Measurements from ENCODE around the gene MRPL32. TPM values are rescaled to one million over a fixed set of nuclear protein-coding genes. Genes with fewer than 3 reads are reported as not detected.
"Not testable (repeated sequence)": the region's sequence is repeated elsewhere in the genome, so short reads cannot be mapped to it uniquely, and the experiment has no call there.

MRPL32 gene
- total RNA-seq (2021; ENCODE audit: unreplicated experiment) (52.8 TPM), Bru-seq, nascent RNA (percentile 86 among the genes with signal in this experiment), BruChase-seq, experiment 1, labeled RNA remaining after a 2-hour chase (percentile 85 among the genes with signal in this experiment), BruChase-seq, experiment 2, labeled RNA remaining after a 6-hour chase (percentile 91 among the genes with signal in this experiment)
- polyA plus RNA-seq (2012; ENCODE audit: insufficient read length): 30.0 TPM
- long read RNA-seq, transcript MRPL32-201 (3 exons, 1,035 nt): major isoform, 41 of 68 reads
- long read RNA-seq, partial matches to known transcripts: 26 of 68 reads
- long read RNA-seq, other reads (novel, unspliced or antisense): 0 of 68 reads

- in situ Hi-C loops (cut with HindIII; ENCODE audit: low pct_unique_long_range_greater_than_20kb, low sequenced_read_pairs): no loop called here
- TF ChIP-seq POLR2AphosphoS5 (IDR thresholded peaks at IDR 0.05; ENCODE audit: low read depth, low read length) (peak; percentile 89), SIN3A (IDR thresholded peaks at IDR 0.05; ENCODE audit: borderline replicate concordance, insufficient read depth, low read depth, low read length) (peak; percentile 81; the same call in 1 of the 2 replicates), TCF7L2 (IDR thresholded peaks at IDR 0.05; ENCODE audit: low read depth, low read length) (peak; percentile 38; the same call in 1 of the 2 replicates)
- TF ChIP-seq, protein P1, sequence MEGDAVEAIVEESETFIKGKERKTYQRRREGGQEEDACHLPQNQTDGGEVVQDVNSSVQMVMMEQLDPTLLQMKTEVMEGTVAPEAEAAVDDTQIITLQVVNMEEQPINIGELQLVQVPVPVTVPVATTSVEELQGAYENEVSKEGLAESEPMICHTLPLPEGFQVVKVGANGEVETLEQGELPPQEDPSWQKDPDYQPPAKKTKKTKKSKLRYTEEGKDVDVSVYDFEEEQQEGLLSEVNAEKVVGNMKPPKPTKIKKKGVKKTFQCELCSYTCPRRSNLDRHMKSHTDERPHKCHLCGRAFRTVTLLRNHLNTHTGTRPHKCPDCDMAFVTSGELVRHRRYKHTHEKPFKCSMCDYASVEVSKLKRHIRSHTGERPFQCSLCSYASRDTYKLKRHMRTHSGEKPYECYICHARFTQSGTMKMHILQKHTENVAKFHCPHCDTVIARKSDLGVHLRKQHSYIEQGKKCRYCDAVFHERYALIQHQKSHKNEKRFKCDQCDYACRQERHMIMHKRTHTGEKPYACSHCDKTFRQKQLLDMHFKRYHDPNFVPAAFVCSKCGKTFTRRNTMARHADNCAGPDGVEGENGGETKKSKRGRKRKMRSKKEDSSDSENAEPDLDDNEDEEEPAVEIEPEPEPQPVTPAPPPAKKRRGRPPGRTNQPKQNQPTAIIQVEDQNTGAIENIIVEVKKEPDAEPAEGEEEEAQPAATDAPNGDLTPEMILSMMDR (IDR thresholded peaks at IDR 0.05): no peak
- TF ChIP-seq, protein P2, sequence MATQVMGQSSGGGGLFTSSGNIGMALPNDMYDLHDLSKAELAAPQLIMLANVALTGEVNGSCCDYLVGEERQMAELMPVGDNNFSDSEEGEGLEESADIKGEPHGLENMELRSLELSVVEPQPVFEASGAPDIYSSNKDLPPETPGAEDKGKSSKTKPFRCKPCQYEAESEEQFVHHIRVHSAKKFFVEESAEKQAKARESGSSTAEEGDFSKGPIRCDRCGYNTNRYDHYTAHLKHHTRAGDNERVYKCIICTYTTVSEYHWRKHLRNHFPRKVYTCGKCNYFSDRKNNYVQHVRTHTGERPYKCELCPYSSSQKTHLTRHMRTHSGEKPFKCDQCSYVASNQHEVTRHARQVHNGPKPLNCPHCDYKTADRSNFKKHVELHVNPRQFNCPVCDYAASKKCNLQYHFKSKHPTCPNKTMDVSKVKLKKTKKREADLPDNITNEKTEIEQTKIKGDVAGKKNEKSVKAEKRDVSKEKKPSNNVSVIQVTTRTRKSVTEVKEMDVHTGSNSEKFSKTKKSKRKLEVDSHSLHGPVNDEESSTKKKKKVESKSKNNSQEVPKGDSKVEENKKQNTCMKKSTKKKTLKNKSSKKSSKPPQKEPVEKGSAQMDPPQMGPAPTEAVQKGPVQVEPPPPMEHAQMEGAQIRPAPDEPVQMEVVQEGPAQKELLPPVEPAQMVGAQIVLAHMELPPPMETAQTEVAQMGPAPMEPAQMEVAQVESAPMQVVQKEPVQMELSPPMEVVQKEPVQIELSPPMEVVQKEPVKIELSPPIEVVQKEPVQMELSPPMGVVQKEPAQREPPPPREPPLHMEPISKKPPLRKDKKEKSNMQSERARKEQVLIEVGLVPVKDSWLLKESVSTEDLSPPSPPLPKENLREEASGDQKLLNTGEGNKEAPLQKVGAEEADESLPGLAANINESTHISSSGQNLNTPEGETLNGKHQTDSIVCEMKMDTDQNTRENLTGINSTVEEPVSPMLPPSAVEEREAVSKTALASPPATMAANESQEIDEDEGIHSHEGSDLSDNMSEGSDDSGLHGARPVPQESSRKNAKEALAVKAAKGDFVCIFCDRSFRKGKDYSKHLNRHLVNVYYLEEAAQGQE (IDR thresholded peaks at IDR 0.05; ENCODE audit: insufficient read depth in 1 of 2, low read depth in 2 of 2, low read length in 1 of 2): peak in 1 of 2 experiments; percentile 11; a peak in 1 of 4 replicates
- BruUV-seq (replicated peaks): TSS peak; percentile 80
- DNase-seq (ENCODE audit: low read depth, low spot score) (peak; percentile 96), ATAC-seq (peak; percentile 100)
- H3K36me3 ChIP-seq (ENCODE audit: control insufficient read depth, insufficient read depth, low read length): peaks cover 34% of the 10 kb centered on the region
- H3K4me1 ChIP-seq (ENCODE audit: control insufficient read depth, insufficient read depth, low read length): peaks cover 27% of the 10 kb centered on the region
- peak within 1 kb of the TSS; percentile 97 for H3K27ac ChIP-seq (ENCODE audit: low read length)
- no peaks in the 10 kb centered on the region for H3K27me3 ChIP-seq (ENCODE audit: control insufficient read depth, insufficient read depth, low read length)
- ChIA-PET POLR2A (interaction anchor here (0.6 to 0.7 kb wide), 4 partner anchors 50 to 783 kb away, joined by 3 to 7 read pairs (median 4); no protein-coding TSS in a partner anchor), CTCF (interaction anchor here (0.6 to 1.5 kb wide), 4 partner anchors 442 to 991 kb away, joined by 3 to 5 read pairs (median 4); no protein-coding TSS in a partner anchor)
- no peaks in the 10 kb centered on the region for H3K9me3 ChIP-seq (ENCODE audit: control insufficient read depth, insufficient read depth, low read depth, low read length)
- intact Hi-C loops (cut with micrococcal nuclease; ENCODE audit: unreplicated experiment): no loop called here
- H3K4me3 ChIP-seq (ENCODE audit: low read depth in 2 of 2, low read length in 2 of 2): peak within 1 kb of the TSS; percentile 94 to 95
These were observed at the start of gene MRPL32, which contains the start of gene PSMA2 for GRCh38 chr7:42931834-42932651. Gene MRPL32, plus strand, starts transcription at chr7:42932376. Its CDS starts 11 bp downstream, at chr7:42932387. Gene PSMA2, minus strand, starts transcription at chr7:42932174. Its CDS starts 16 bp downstream, at chr7:42932158.

GRCh38 chr7:42883950-42884349, 48.2 kb upstream of the MRPL32 start:
- ATAC-seq (no peak), DNase-seq (ENCODE audit: low read depth, low spot score) (no peak)
- no peaks in the 10 kb centered on the region; the same call in 1 of the 2 replicates for H3K27me3 ChIP-seq (ENCODE audit: control insufficient read depth, insufficient read depth, low read length)
- intact Hi-C loops (cut with micrococcal nuclease; ENCODE audit: unreplicated experiment) (no loop called here), in situ Hi-C loops (cut with HindIII; ENCODE audit: low pct_unique_long_range_greater_than_20kb, low sequenced_read_pairs) (no loop called here)
- POLR2A ChIA-PET: no interaction called here
- TF ChIP-seq TCF7L2 (IDR thresholded peaks at IDR 0.05; ENCODE audit: low read depth, low read length) (no peak), SIN3A (IDR thresholded peaks at IDR 0.05; ENCODE audit: borderline replicate concordance, insufficient read depth, low read depth, low read length) (no peak), POLR2AphosphoS5 (IDR thresholded peaks at IDR 0.05; ENCODE audit: low read depth, low read length) (no peak)
- TF ChIP-seq, protein P1 (IDR thresholded peaks at IDR 0.05): no peak
- TF ChIP-seq, protein P2 (IDR thresholded peaks at IDR 0.05; ENCODE audit: insufficient read depth in 1 of 2, low read depth in 2 of 2, low read length in 1 of 2): no peak
- BruUV-seq (replicated peaks): no TSS peak
- H3K9me3 ChIP-seq (ENCODE audit: control insufficient read depth, insufficient read depth, low read depth, low read length): no peaks in the 10 kb centered on the region
- no peak overlapping the region for H3K4me3 ChIP-seq (ENCODE audit: low read depth in 2 of 2, low read length in 2 of 2)
- no peaks in the 10 kb centered on the region for H3K36me3 ChIP-seq (ENCODE audit: control insufficient read depth, insufficient read depth, low read length)
- no peak overlapping the region for H3K27ac ChIP-seq (ENCODE audit: low read length)
- H3K4me1 ChIP-seq (ENCODE audit: control insufficient read depth, insufficient read depth, low read length): peaks cover 4% of the 10 kb centered on the region; the same call in 1 of the 2 replicates
- CTCF ChIA-PET: no interaction called here

DNA sequence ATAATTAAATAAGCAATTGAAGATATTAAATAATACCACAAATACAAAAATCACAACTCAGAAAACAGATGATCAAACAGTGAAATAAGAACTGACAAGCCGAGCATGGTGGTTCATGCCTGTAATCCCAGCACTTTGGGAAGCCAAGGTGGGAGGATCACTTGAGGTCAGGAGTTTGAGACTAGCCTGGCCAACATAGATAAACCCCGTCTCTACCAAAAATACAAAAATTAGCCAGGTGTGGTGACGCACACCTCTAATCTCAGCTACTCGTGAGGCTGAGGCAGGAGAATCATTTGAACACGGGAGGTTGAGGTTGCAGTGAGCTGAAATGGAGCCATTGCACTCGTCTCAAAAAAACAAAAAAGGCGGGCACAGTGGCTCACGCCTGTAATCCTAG, 47.0 kb upstream of the MRPL32 start:
- H3K4me3 ChIP-seq (ENCODE audit: low read depth in 2 of 2, low read length in 2 of 2); POLR2A ChIA-PET; BruUV-seq (replicated peaks); H3K27me3 ChIP-seq (ENCODE audit: control insufficient read depth, insufficient read depth, low read length); ATAC-seq; H3K27ac ChIP-seq (ENCODE audit: low read length); intact Hi-C loops (cut with micrococcal nuclease; ENCODE audit: unreplicated experiment); H3K9me3 ChIP-seq (ENCODE audit: control insufficient read depth, insufficient read depth, low read depth, low read length); H3K4me1 ChIP-seq (ENCODE audit: control insufficient read depth, insufficient read depth, low read length); in situ Hi-C loops (cut with HindIII; ENCODE audit: low pct_unique_long_range_greater_than_20kb, low sequenced_read_pairs); DNase-seq (ENCODE audit: low read depth, low spot score); H3K36me3 ChIP-seq (ENCODE audit: control insufficient read depth, insufficient read depth, low read length): not testable (repeated sequence)
- CTCF ChIA-PET: interaction anchor here (1.0 kb wide), 1 partner anchor 8 kb away, joined by 4 read pairs; no protein-coding TSS in a partner anchor
